ENCODE measurements around the gene CLDN5.
A peak's percentile ranks its signal among the peaks of the same experiment; 100 is the strongest.

The CLDN5 gene

GRCh38 chr22:19478901-19479354 lies 45.3 kb downstream of the CLDN5 start, which contains the start of gene UFD1:
TSS of gene UFD1 (minus strand) at chr22:19479193. CDS start at chr22:19479085, 108 bp downstream.
- peak; percentile 80 for DNase-seq

- DNase-seq, result peak; percentile 9
Observed at GRCh38 chr22:19478045-19478900, 45.9 kb downstream of the CLDN5 start.

- DNase-seq, result no peak
Observed at GRCh38 chr22:19477321-19478044, 46.7 kb downstream of the CLDN5 start.

- DNase-seq, result no peak
Observed at GRCh38 chr22:19476023-19476422, 48.2 kb downstream of the CLDN5 start.

GRCh38 chr22:19473578-19473977 lies 50.6 kb downstream of the CLDN5 start:
- DNase-seq, result no peak

Data from suppressor macrophage treated with lipopolysaccharide for 4 hours (primary cell).